Naive B cell (primary cell): ENCODE results near the gene ATP5MC3. TPM values are rescaled to one million over a fixed set of nuclear protein-coding genes. Genes with fewer than 3 reads are reported as not detected.
A peak's percentile ranks its signal among the peaks of the same experiment; 100 is the strongest.
"Not testable (repeated sequence)": the region's sequence is repeated elsewhere in the genome, so short reads cannot be mapped to it uniquely, and the experiment has no call there.

Source experiments
- ATAC-seq, 2 donors: fragments of 150-1000 bp; cut with Tn5 transposase; 2 replicates each; pipeline ENCODE4 v1.10.0; 2021; ENCODE audit warnings: low read depth in 2 of 2, mild to moderate bottlenecking in 2 of 2, moderate library complexity in 2 of 2
- DNase-seq: peaks from one replicate; pipeline ENCODE4 v3.0.0; 2022
- H3K27ac Mint-ChIP-seq, 6 donors: one replicate each; pipeline ENCODE4 v1.8.0; 2020 to 2022; ENCODE audit warnings: mild to moderate bottlenecking in 6 of 6, mixed read lengths in 6 of 6, moderate library complexity in 5 of 6, inconsistent platforms in 2 of 6
- H3K27me3 Mint-ChIP-seq, 3 donors: one replicate each; pipeline ENCODE4 v1.8.0; 2021 to 2022; ENCODE audit warnings: mixed read lengths in 3 of 3, mild to moderate bottlenecking in 1 of 3
- H3K36me3 Mint-ChIP-seq, 2 donors: one replicate each; pipeline ENCODE4 v1.8.0; 2020 to 2022; ENCODE audit warnings: mixed read lengths in 2 of 2, inconsistent platforms in 1 of 2, mild to moderate bottlenecking in 1 of 2
- H3K4me1 Mint-ChIP-seq, 3 donors: one replicate each; pipeline ENCODE4 v1.8.0; 2020 to 2022; ENCODE audit warnings: mixed read lengths in 3 of 3, inconsistent platforms in 1 of 3, mild to moderate bottlenecking in 1 of 3, moderate library complexity in 1 of 3
- H3K4me3 Mint-ChIP-seq, 8 donors: one replicate each; pipeline ENCODE4 v1.8.0; 2020 to 2022; ENCODE audit warnings: mild to moderate bottlenecking in 8 of 8, mixed read lengths in 8 of 8, moderate library complexity in 8 of 8, inconsistent platforms in 2 of 8
- H3K9me3 Mint-ChIP-seq, 7 donors: one replicate each; pipeline ENCODE4 v1.8.0; 2020 to 2022; ENCODE audit warnings: mixed read lengths in 7 of 7, mild to moderate bottlenecking in 5 of 7, inconsistent platforms in 2 of 7, moderate library complexity in 1 of 7
- polyA plus RNA-seq, 6 donors: library from polyadenylated mRNA; unstranded; fragments of 300-500 nt; fragmentation: Illumina TruSeq; gene quantifications; one replicate each; pipeline ENCODE4 v1.2.3, GENCODE V29; 2021; ENCODE audit warnings: low read depth in 6 of 6

Gene ATP5MC3
- 100 to 1,000 TPM; 240 to 369 (median 311) TPM for polyA plus RNA-seq

DNA sequence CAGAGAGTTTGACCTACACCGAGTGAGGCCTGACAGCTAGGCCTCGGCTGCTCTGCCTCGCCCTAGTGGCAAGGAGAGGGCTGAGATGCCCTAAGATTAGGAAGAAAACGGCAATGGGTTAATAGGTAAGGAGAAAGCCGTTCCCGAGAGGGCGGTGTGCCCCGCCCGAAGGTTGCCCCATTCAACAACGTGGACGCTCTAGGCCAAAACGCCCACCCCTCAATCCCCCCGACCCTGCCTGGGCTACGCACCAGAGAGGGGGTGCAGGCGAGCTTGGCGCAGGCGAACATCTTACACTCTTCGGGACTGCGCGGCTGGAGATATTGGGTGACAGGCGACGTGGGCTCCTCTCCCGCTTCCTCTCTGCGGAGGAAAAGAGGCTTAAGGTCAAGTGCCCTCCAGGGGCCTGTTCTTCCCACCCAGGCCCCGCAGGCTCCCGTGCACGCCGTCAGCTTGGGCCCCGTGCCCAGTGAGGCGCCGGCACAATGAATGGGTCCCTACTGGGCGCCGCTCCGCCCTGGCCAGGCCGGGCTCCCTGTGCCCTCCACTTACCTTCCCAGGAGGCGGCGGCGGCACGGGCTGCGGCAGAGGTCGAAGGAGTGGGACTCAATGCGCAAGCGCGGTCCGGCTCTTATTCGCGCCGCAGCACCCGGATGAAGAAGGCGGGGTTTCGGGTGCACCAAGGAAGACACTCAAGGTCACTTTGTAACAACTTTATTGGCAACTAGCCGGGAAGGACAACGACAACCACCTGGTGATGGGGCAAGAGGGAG lies at the start of gene ATP5MC3:
TSS of gene ATP5MC3 (minus strand) at position 607 of the 773 bp plus-strand sequence. CDS start at position 290, 317 bp downstream.
- ATAC-seq (peak; percentile 94 to 95), DNase-seq (peak; percentile 91)
- peaks cover 0 to 4% (median 0%) of the 10 kb centered on the region in 7 donors for H3K9me3 Mint-ChIP-seq
- peaks cover 20 to 24% (median 23%) of the 10 kb centered on the region in 3 donors for H3K4me1 Mint-ChIP-seq
- H3K27me3 Mint-ChIP-seq, result peaks cover 0 to 9% (median 9%) of the 10 kb centered on the region in 3 donors
- H3K4me3 Mint-ChIP-seq, result peak within 1 kb of the TSS; percentile 77 to 97 (median 94)
- peak within 1 kb of the TSS; percentile 86 to 97 (median 92) for H3K27ac Mint-ChIP-seq
- peaks cover 8 to 9% of the 10 kb centered on the region in 2 donors for H3K36me3 Mint-ChIP-seq

- not testable (repeated sequence) for H3K4me1 Mint-ChIP-seq, DNase-seq, H3K36me3 Mint-ChIP-seq, H3K9me3 Mint-ChIP-seq, H3K4me3 Mint-ChIP-seq, H3K27ac Mint-ChIP-seq, ATAC-seq
- peaks cover 7 to 17% (median 7%) of the 10 kb centered on the region in 3 donors for H3K27me3 Mint-ChIP-seq
These were observed 47.1 kb upstream of the ATP5MC3 start for GRCh38 chr2:175228601-175229000.

DNA sequence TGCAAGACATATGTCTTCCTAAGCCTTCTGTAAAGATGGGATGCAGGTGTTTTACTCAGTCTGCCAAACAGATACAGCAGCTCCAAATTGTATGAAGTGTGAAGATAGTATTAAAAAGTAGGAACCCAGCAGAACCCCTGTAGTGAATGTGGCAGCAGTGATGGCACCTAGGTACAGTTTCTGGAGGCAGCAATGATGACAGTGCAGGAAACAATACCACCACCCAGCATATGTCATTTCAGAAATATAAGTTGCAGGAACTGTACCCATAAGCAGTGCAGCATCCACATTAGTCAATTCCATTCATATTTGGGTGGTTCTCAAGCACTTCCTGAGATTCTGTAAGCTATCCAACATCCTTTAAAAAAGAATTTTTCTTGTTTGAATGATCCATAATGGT lies 46.7 kb upstream of the ATP5MC3 start:
- Mint-ChIP-seq H3K27ac (no peak overlapping the region), H3K9me3 (no peaks in the 10 kb centered on the region), H3K27me3 (peaks cover 7 to 21% (median 12%) of the 10 kb centered on the region in 3 donors), H3K36me3 (no peaks in the 10 kb centered on the region), H3K4me3 (no peak overlapping the region), H3K4me1 (no peaks in the 10 kb centered on the region)
- no peak for ATAC-seq
- no peak for DNase-seq

DNA sequence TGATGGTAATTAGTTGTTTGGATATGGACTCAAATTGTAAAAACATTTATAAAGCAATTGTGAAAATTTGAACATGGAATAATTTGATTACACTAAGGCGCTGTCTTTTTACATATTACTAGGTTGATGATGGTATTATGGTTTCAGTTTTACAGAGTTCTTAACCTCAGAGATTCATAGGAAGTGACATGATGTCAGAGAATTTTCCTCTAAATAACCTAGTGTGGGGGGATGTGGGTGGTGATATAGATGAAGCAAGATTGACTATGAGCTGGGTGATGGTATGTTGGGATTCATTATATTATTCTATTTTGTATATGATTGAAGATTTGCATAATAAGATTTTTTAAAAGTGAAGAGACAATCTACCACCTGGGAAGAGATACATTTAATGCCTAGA lies 45.9 kb upstream of the ATP5MC3 start:
- no peak overlapping the region for H3K27ac Mint-ChIP-seq
- H3K36me3 Mint-ChIP-seq, result no peaks in the 10 kb centered on the region
- H3K9me3 Mint-ChIP-seq, result no peaks in the 10 kb centered on the region
- no peak overlapping the region for H3K4me3 Mint-ChIP-seq
- DNase-seq, result no peak
- no peak for ATAC-seq
- no peaks in the 10 kb centered on the region for H3K4me1 Mint-ChIP-seq
- peaks cover 9 to 24% (median 19%) of the 10 kb centered on the region in 3 donors for H3K27me3 Mint-ChIP-seq

DNA sequence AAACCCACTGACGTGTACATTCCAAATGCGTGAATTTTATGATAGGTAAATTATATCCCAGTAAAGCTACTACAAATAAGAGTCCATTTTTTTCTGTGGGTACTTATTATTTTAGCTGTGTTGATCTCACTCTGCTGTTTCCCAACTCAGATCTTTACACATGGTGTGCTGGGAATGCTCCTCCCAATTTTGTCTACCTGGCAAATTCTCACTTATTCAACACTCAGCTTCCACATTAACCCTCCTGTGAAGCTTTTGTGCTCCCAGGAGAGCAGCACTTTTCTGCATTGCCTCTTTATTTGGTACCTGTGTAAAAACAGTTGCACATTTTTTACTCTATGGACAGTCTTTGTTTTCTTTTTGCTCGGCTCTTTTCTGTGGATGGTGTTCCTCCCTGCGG lies 38.6 kb upstream of the ATP5MC3 start:
- Mint-ChIP-seq H3K9me3 (no peaks in the 10 kb centered on the region), H3K36me3 (no peaks in the 10 kb centered on the region), H3K4me1 (no peaks in the 10 kb centered on the region), H3K4me3 (no peak overlapping the region), H3K27ac (no peak overlapping the region), H3K27me3 (peaks cover 34 to 57% (median 50%) of the 10 kb centered on the region in 3 donors)
- ATAC-seq (no peak), DNase-seq (no peak)

- Mint-ChIP-seq H3K27me3 (peaks cover 40 to 65% (median 56%) of the 10 kb centered on the region in 3 donors), H3K4me1 (no peaks in the 10 kb centered on the region), H3K36me3 (no peaks in the 10 kb centered on the region), H3K4me3 (no peak overlapping the region), H3K27ac (no peak overlapping the region), H3K9me3 (no peaks in the 10 kb centered on the region)
- ATAC-seq, result no peak
- DNase-seq, result no peak
These were observed 37.0 kb upstream of the ATP5MC3 start for GRCh38 chr2:175218551-175218950.

DNA sequence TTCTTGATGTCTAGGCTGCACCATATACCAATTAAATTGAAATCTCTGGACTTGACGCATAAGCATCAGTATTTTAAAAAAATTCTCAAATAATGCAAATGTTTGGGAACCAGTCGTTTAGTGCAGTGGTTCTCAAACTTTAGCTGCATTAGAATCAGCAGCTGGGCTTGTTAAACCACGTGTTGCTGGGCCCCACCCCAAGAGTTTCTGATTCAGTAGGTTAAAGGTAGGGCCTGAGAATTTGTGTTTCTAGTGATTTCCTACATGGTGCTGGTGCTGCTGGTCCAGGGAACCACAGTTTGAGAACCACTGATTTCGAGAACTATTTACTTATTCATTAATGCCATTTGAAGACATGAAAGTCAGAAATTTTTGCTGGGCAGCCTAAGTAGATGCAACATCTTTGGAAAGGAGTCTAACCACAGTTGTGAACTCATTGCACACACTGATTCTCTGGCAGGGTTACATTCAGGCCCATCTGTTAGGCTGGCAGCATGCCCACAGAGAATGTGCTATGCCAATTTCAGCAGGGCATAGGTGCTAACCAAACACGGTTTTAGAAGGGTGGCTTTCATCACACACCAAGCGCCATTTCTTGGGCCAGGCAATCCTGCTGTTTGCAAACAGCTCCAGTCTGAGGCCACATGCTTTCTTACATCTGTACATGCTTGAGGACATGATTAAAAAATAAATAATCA lies 26.4 kb upstream of the ATP5MC3 start:
- H3K9me3 Mint-ChIP-seq, result peaks cover 0 to 9% (median 4%) of the 10 kb centered on the region in 7 donors
- no peak overlapping the region for H3K27ac Mint-ChIP-seq
- DNase-seq (no peak), ATAC-seq (no peak)
- H3K36me3 Mint-ChIP-seq, result no peaks in the 10 kb centered on the region
- H3K4me1 Mint-ChIP-seq, result no peaks in the 10 kb centered on the region
- no peak overlapping the region for H3K4me3 Mint-ChIP-seq
- peaks cover 10 to 23% (median 20%) of the 10 kb centered on the region in 3 donors for H3K27me3 Mint-ChIP-seq

DNA sequence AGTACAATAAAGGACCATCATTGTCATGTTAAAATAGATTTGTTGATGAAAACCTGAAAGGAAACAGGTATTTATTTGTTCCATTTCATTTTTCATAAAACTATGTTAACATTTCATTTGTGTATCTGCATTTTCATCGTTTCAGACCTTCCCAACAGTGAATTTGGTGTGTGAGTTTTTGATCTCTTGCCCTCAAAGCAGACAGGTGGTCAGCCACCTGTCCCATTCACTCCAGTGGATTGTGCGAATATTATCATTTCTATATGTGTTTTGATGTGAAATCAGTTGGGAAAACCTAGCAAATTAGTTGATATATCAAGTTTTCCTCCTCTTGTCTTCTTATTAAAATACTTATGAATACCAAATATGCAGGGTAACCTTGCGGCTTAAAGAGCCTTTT lies 25.4 kb upstream of the ATP5MC3 start:
- Mint-ChIP-seq H3K27ac (no peak overlapping the region), H3K9me3 (peaks cover 0 to 9% (median 4%) of the 10 kb centered on the region in 7 donors), H3K36me3 (no peaks in the 10 kb centered on the region), H3K4me1 (no peaks in the 10 kb centered on the region), H3K4me3 (no peak overlapping the region), H3K27me3 (peaks cover 10 to 25% (median 22%) of the 10 kb centered on the region in 3 donors)
- ATAC-seq (no peak), DNase-seq (no peak)

DNA sequence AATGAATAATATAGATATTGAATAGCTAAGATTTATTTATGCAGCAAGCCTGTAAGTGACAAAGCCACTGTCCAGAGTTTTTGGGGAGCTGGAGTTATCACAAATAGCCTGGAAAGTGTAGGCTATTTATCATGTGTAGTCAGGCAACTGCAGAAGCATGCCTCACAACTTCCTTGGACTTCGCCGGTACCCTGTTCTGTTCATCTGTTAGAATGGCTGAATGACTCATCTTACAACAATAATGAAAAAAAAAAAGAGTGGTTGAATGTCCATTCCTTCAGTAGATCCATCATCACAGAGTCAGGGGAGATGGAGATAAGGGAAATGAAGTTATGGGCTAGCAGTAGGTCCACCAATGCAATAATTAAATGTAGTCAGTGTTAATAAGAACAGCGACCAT lies 24.0 kb upstream of the ATP5MC3 start:
- ATAC-seq, result no peak
- Mint-ChIP-seq H3K4me3 (no peak overlapping the region), H3K27me3 (peaks cover 7 to 17% (median 16%) of the 10 kb centered on the region in 3 donors)

GRCh38 chr2:175203621-175204496 lies 22.3 kb upstream of the ATP5MC3 start:
- ATAC-seq (peak; percentile 75 to 78), DNase-seq (peak; percentile 20)
- no peaks in the 10 kb centered on the region for H3K4me1 Mint-ChIP-seq
- peaks cover 12 to 30% (median 27%) of the 10 kb centered on the region in 3 donors for H3K27me3 Mint-ChIP-seq
- H3K36me3 Mint-ChIP-seq, result no peaks in the 10 kb centered on the region
- no peak overlapping the region for H3K27ac Mint-ChIP-seq
- H3K9me3 Mint-ChIP-seq, result peaks cover 0 to 5% (median 0%) of the 10 kb centered on the region in 7 donors
- H3K4me3 Mint-ChIP-seq, result no peak overlapping the region

More for the DNA sequence above, 24.0 kb upstream of the ATP5MC3 start:
- no peaks in the 10 kb centered on the region for H3K4me1 Mint-ChIP-seq
- H3K9me3 Mint-ChIP-seq, result peaks cover 0 to under 1% (median 0%) of the 10 kb centered on the region in 7 donors
- DNase-seq, result no peak
- no peaks in the 10 kb centered on the region for H3K36me3 Mint-ChIP-seq
- H3K27ac Mint-ChIP-seq, result no peak overlapping the region

GRCh38 chr2:175195012-175195411 lies 13.5 kb upstream of the ATP5MC3 start:
- Mint-ChIP-seq H3K36me3 (no peaks in the 10 kb centered on the region), H3K27ac (no peak overlapping the region), H3K9me3 (peaks cover 0 to 20% (median 11%) of the 10 kb centered on the region in 7 donors), H3K27me3 (peaks cover 44 to 60% (median 53%) of the 10 kb centered on the region in 3 donors), H3K4me3 (no peak overlapping the region), H3K4me1 (no peaks in the 10 kb centered on the region)
- DNase-seq, result no peak
- no peak for ATAC-seq

- Mint-ChIP-seq H3K4me1 (no peaks in the 10 kb centered on the region), H3K27ac (no peak overlapping the region), H3K27me3 (peaks cover 23 to 35% (median 32%) of the 10 kb centered on the region in 3 donors), H3K9me3 (peaks cover 0 to 20% (median 9%) of the 10 kb centered on the region in 7 donors), H3K36me3 (no peaks in the 10 kb centered on the region), H3K4me3 (no peak overlapping the region)
- DNase-seq (no peak), ATAC-seq (no peak)
These were observed 7.3 kb upstream of the ATP5MC3 start for GRCh38 chr2:175188761-175189160.

DNA sequence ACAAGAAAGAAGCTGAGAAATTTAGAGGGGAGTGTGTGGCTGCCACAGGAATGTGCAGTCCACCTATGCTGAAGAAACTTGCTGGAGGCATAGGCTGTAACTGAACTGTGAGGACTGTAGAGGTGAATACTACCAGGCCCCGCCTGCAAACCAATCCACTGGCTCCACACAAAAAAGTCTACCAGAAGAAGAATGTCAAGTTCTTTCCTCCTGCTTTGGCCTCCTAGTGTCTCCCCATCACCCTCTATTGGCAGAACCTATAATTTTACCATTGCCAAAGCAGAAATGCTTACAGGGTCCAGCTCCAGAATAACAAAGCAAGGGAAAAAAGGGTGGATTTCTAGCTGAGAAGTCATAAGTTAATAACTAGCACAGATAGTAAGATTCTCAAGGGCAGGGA lies 5.9 kb upstream of the ATP5MC3 start:
- Mint-ChIP-seq H3K27ac (no peak overlapping the region), H3K36me3 (no peaks in the 10 kb centered on the region), H3K4me1 (peaks cover 0 to 1% (median 0%) of the 10 kb centered on the region in 3 donors), H3K27me3 (peaks cover 23 to 37% (median 28%) of the 10 kb centered on the region in 3 donors), H3K4me3 (no peak overlapping the region), H3K9me3 (peaks cover 0 to 14% (median 9%) of the 10 kb centered on the region in 7 donors)
- ATAC-seq (peak; percentile 30 to 35), DNase-seq (no peak)
